IMR-90 (cell line): ENCODE measurements around the gene U2SURP. TPM values are rescaled to one million over a fixed set of nuclear protein-coding genes. Genes with fewer than 3 reads are reported as not detected.

ENCODE experiments used
- ATAC-seq: fragments of 200-7000 bp; cut with Tn5 transposase; 2 replicates; pipeline ENCODE4 v1.9.1; 2020; ENCODE audit warnings: low read depth, mild to moderate bottlenecking, moderate library complexity
- BruUV-seq: library from RNA; stranded (reverse); fragments of 400-500 nt; replicated peaks from 2 replicates; lab custom pipeline; 2021; lab: Mats Ljungman, UMichigan
- CTCF ChIA-PET: fragments of 300-600 bp; formaldehyde crosslinking; extraction: SDS; loops from one replicate; lab custom pipeline; 2021; ENCODE audit warnings: antibody characterized with exemption; lab: Yijun Ruan, JAX
- POLR2A ChIA-PET: fragments of 300-600 bp; sonication (Branson Sonifier 250); formaldehyde crosslinking; loops from one replicate; lab custom pipeline; 2022; ENCODE audit warnings: antibody characterized with exemption; ENCODE audit not compliant: unreplicated experiment; lab: Charles Lee
- DNase-seq: peaks from one replicate; pipeline ENCODE4 v3.0.0; 2013
- H2AFZ ChIP-seq: replicated peaks from 2 replicates; pipeline ENCODE3; 2013; ENCODE audit warnings: low read length, mild to moderate bottlenecking; ENCODE audit not compliant: poor library complexity
- H2AK5ac ChIP-seq: 2 replicates; pipeline ENCODE4 v1.6.1; 2013; ENCODE audit warnings: low read depth, low read length, inconsistent platforms
- H2AK9ac ChIP-seq: replicated peaks from 2 replicates; pipeline ENCODE3; 2013; ENCODE audit warnings: mild to moderate bottlenecking, low read depth, low read length, moderate library complexity; ENCODE audit not compliant: poor library complexity
- H2BK120ac ChIP-seq: 2 replicates; pipeline ENCODE4 v1.6.1; 2013; ENCODE audit warnings: low read depth, low read length, inconsistent platforms
- H2BK15ac ChIP-seq: 3 replicates; pipeline ENCODE4 v1.6.1; 2013; ENCODE audit warnings: low read depth, low read length, inconsistent platforms
- H2BK20ac ChIP-seq: 2 replicates; pipeline ENCODE4 v1.6.1; 2013; ENCODE audit warnings: low read depth, mild to moderate bottlenecking, inconsistent platforms, low read length, moderate library complexity
- H2BK5ac ChIP-seq: 2 replicates; pipeline ENCODE4 v1.6.1; 2013; ENCODE audit warnings: mild to moderate bottlenecking, low read depth, low read length, inconsistent platforms; ENCODE audit not compliant: poor library complexity, severe bottlenecking
- H3K14ac ChIP-seq: replicated peaks from 2 replicates; pipeline ENCODE4 v1.6.1; 2013; ENCODE audit warnings: low read depth, low read length, inconsistent platforms
- H3K18ac ChIP-seq: 2 replicates; pipeline ENCODE4 v1.6.1; 2013; ENCODE audit warnings: low read depth, low read length, control low read depth
- H3K23ac ChIP-seq: 2 replicates; pipeline ENCODE4 v1.6.1; 2013; ENCODE audit warnings: low read depth, low read length, inconsistent platforms
- H3K27ac ChIP-seq: 2 replicates; pipeline ENCODE4 v1.5.1; 2013; ENCODE audit warnings: mild to moderate bottlenecking, control low read depth, low read length; ENCODE audit not compliant: insufficient read depth
- H3K27me3 ChIP-seq: 2 replicates; pipeline ENCODE4 v1.6.1; 2013; ENCODE audit warnings: low read length; ENCODE audit not compliant: control insufficient read depth, insufficient read depth
- H3K36me3 ChIP-seq: 2 replicates; pipeline ENCODE4 v1.6.1; 2013; ENCODE audit warnings: low read length, mixed read lengths; ENCODE audit not compliant: control insufficient read depth, insufficient read depth
- H3K4ac ChIP-seq: 2 replicates; pipeline ENCODE4 v1.6.1; 2013; ENCODE audit warnings: low read depth, low read length, inconsistent platforms
- H3K4me1 ChIP-seq: 2 replicates; pipeline ENCODE4 v1.6.1; 2013; ENCODE audit warnings: low read length, mixed read lengths; ENCODE audit not compliant: control insufficient read depth, insufficient read depth
- H3K4me2 ChIP-seq: 2 replicates; pipeline ENCODE4 v1.6.1; 2013; ENCODE audit warnings: low read depth, mild to moderate bottlenecking, control low read depth, low read length, moderate library complexity
- H3K4me3 ChIP-seq: 2 replicates; pipeline ENCODE4 v1.5.1; 2013; ENCODE audit warnings: low read depth, mild to moderate bottlenecking, control low read depth, low read length, moderate library complexity; ENCODE audit not compliant: insufficient read depth
- H3K56ac ChIP-seq: 2 replicates; pipeline ENCODE4 v1.6.1; 2013; ENCODE audit warnings: low read length, inconsistent platforms; ENCODE audit not compliant: insufficient read depth; ENCODE audit errors: extremely low read depth
- H3K79me1 ChIP-seq, 2 experiments: 2 replicates each; pipeline ENCODE4 v1.6.1; 2013; ENCODE audit warnings: low read length in 2 of 2, inconsistent platforms in 1 of 2, low read depth in 1 of 2
- H3K9ac ChIP-seq: 2 replicates; pipeline ENCODE4 v1.6.1; 2013; ENCODE audit warnings: low read depth, low read length, control low read depth
- H3K9me1 ChIP-seq: 2 replicates; pipeline ENCODE4 v1.6.1; 2013; ENCODE audit warnings: low read length, inconsistent platforms; ENCODE audit not compliant: insufficient read depth
- H3K9me3 ChIP-seq: 2 replicates; pipeline ENCODE4 v1.6.1; 2013; ENCODE audit warnings: low read length; ENCODE audit not compliant: control insufficient read depth, insufficient read depth
- H4K20me1 ChIP-seq: 2 replicates; pipeline ENCODE4 v1.6.1; 2013; ENCODE audit warnings: low read length, inconsistent platforms; ENCODE audit not compliant: insufficient read depth
- H4K5ac ChIP-seq: 2 replicates; pipeline ENCODE4 v1.6.1; 2013; ENCODE audit warnings: mild to moderate bottlenecking, low read depth, low read length, control low read depth
- H4K8ac ChIP-seq, 2 experiments: 2 replicates each; pipeline ENCODE4 v1.6.1; 2013; ENCODE audit warnings: low read depth in 2 of 2, low read length in 2 of 2, control low read depth in 1 of 2, inconsistent platforms in 1 of 2
- H4K91ac ChIP-seq: 2 replicates; pipeline ENCODE4 v1.6.1; 2013; ENCODE audit warnings: low read depth, low read length, inconsistent platforms; ENCODE audit not compliant: insufficient read depth
- CEBPB ChIP-seq: IDR thresholded peaks from 2 replicates; pipeline ENCODE4 v1.6.1; 2012; ENCODE audit warnings: low read depth, low read length, improper control_type of control experiment
- CHD1 ChIP-seq: IDR thresholded peaks from 2 replicates; pipeline ENCODE4 v1.6.1; 2012; ENCODE audit warnings: low read depth, low read length, improper control_type of control experiment
- MAFK ChIP-seq: IDR thresholded peaks from 2 replicates; pipeline ENCODE4 v1.6.1; 2012; ENCODE audit warnings: low read depth, low read length, improper control_type of control experiment
- WGBS, 2 experiments: methylation state at CpG; one replicate each; pipeline versions ENCODE4 v1.1.5 to v1.1.7; 2013; ENCODE audit warnings: missing lambda C conversion rate in 2 of 2; ENCODE audit not compliant: insufficient read length in 1 of 2; ENCODE audit errors: extremely low coverage in 2 of 2; 5-methylcytosine and 5-hydroxymethylcytosine counted together
- dilution Hi-C: fragments of 300-500 bp; cut with HindIII; formaldehyde crosslinking; loops from one replicate; pipeline ENCODE4 v1.14.3; 2018; ENCODE audit warnings: low sequenced_read_pairs; ENCODE audit not compliant: unreplicated experiment
- in situ Hi-C: fragments of 300-500 bp; cut with MboI; formaldehyde crosslinking; loops from 3 replicates; pipeline ENCODE4 v1.14.3; 2019; ENCODE audit warnings: low sequenced_read_pairs, inconsistent platforms, mixed read lengths
- intact Hi-C: fragments of 100-400 bp; cut with micrococcal nuclease; formaldehyde crosslinking; loops from 2 replicates; pipeline ENCODE4 v1.10.0; 2022
- polyA plus RNA-seq, 3 experiments: library from polyadenylated mRNA; depleted of rRNA; stranded (reverse); fragments of >200 nt; gene quantifications; 2 replicates each; pipeline ENCODE4 v1.2.3, GENCODE V29; 2012; ENCODE audit warnings: low replicate concordance in 1 of 3
- total RNA-seq: library from RNA; depleted of rRNA; stranded (reverse); fragments of >200 nt; gene quantifications from 2 replicates; pipeline ENCODE4 v1.2.3, GENCODE V29; 2012
- TF ChIP-seq, protein P1 (sequence below): conservative IDR thresholded peaks from 2 replicates; pipeline ENCODE4 v1.5.1; 2012; ENCODE audit warnings: mild to moderate bottlenecking, low read depth, low read length, improper control_type of control experiment
- TF ChIP-seq, protein P2 (sequence below): fragments of 150-350 bp; IDR thresholded peaks from 2 replicates; pipeline ENCODE4 v1.6.1; 2016; ENCODE audit warnings: low read depth, mild to moderate bottlenecking, low read length, moderate library complexity, borderline replicate concordance

U2SURP gene
- total and polyA plus RNA-seq, 2 of the 4 experiments (the other 2 are of a cell fraction) = 24.8 to 29.4 TPM

- Histone ChIP-seq H3K4me3 (no peak overlapping the region), H3K36me3 (no peaks in the 10 kb centered on the region), H3K27ac (no peak overlapping the region), H3K9me1 (no peaks in the 10 kb centered on the region), H2AK9ac (no peak overlapping the region), H2BK15ac (no peak overlapping the region), H3K4me2 (no peak overlapping the region), H2BK20ac (no peak overlapping the region), H3K4ac (no peak overlapping the region), H3K56ac (no peak overlapping the region), H2AFZ (no peak overlapping the region), H2BK5ac (no peak overlapping the region), H3K9me3 (no peaks in the 10 kb centered on the region), H4K8ac (no peak overlapping the region), H3K27me3 (peaks cover 5% of the 10 kb centered on the region), H2AK5ac (no peak overlapping the region), H3K14ac (no peak overlapping the region), H4K5ac (no peak overlapping the region), H2BK120ac (no peak overlapping the region), H3K79me1 (no peaks in the 10 kb centered on the region), H4K20me1 (no peaks in the 10 kb centered on the region), H3K23ac (no peak overlapping the region), H3K18ac (no peak overlapping the region), H3K9ac (no peak overlapping the region), H3K4me1 (no peaks in the 10 kb centered on the region), H4K91ac (no peak overlapping the region)
- TF ChIP-seq, protein P1, sequence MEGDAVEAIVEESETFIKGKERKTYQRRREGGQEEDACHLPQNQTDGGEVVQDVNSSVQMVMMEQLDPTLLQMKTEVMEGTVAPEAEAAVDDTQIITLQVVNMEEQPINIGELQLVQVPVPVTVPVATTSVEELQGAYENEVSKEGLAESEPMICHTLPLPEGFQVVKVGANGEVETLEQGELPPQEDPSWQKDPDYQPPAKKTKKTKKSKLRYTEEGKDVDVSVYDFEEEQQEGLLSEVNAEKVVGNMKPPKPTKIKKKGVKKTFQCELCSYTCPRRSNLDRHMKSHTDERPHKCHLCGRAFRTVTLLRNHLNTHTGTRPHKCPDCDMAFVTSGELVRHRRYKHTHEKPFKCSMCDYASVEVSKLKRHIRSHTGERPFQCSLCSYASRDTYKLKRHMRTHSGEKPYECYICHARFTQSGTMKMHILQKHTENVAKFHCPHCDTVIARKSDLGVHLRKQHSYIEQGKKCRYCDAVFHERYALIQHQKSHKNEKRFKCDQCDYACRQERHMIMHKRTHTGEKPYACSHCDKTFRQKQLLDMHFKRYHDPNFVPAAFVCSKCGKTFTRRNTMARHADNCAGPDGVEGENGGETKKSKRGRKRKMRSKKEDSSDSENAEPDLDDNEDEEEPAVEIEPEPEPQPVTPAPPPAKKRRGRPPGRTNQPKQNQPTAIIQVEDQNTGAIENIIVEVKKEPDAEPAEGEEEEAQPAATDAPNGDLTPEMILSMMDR = no peak
- TF ChIP-seq CEBPB (no peak), CHD1 (no peak), MAFK (no peak)
- TF ChIP-seq, protein P2, sequence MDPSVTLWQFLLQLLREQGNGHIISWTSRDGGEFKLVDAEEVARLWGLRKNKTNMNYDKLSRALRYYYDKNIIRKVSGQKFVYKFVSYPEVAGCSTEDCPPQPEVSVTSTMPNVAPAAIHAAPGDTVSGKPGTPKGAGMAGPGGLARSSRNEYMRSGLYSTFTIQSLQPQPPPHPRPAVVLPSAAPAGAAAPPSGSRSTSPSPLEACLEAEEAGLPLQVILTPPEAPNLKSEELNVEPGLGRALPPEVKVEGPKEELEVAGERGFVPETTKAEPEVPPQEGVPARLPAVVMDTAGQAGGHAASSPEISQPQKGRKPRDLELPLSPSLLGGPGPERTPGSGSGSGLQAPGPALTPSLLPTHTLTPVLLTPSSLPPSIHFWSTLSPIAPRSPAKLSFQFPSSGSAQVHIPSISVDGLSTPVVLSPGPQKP = no peak
- no CpG with 5 or more reads among the region's 1 CpG for WGBS, 2 experiments
- intact Hi-C loops = no loop called here
- in situ Hi-C loops = no loop called here
- dilution Hi-C loops = no loop called here
- ChIA-PET CTCF (no interaction called here), POLR2A (no interaction called here)
- DNase-seq (no peak), ATAC-seq (no peak)
- no TSS peak for BruUV-seq
Measured at GRCh38 chr3:143088835-143089234, 87.5 kb downstream of the U2SURP start.
